Measurements from ENCODE around the gene KRTAP2-1.
"Not testable (repeated sequence)": the region's sequence is repeated elsewhere in the genome, so short reads cannot be mapped to it uniquely, and the experiment has no call there.

The KRTAP2-1 gene

DNA sequence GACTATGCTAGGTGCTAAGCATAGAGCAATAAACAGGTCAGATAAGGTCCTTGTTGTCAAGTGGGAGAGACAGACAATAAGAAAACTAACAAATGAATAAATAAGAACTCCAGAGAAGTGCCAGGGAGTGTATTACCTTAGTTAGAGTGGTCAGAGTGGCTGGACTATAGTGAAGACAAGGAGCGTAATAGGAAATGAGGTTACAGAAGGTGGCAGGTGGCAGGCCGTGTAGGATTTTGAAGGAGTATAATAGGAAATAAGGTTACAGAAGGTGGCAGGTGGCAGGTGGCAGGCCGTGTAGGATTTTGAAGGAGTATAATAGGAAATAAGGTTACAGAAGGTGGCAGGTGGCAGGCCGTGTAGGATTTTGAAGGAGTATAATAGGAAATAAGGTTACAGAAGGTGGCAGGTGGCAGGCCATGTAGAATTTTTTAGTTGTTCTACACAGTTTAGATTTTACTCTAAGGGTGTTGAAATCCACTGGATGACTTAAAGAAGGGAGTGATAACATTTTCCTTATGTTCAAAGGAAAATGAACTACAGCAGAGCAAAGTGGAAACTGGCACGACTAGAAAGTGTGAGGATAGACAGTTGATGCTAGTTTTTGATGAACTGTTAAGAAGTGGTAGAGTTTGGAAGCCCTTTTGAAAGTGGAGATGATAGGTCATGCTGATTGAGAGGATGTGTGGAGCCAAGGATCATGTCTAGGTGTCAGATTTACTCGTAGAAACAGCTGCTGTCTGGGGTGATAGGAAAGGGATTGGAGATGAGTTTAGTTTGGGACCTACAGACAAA is 34.6 kb downstream of the KRTAP2-1 start:
- DNase-seq (ENCODE audit: low read depth) = no peak

DNA sequence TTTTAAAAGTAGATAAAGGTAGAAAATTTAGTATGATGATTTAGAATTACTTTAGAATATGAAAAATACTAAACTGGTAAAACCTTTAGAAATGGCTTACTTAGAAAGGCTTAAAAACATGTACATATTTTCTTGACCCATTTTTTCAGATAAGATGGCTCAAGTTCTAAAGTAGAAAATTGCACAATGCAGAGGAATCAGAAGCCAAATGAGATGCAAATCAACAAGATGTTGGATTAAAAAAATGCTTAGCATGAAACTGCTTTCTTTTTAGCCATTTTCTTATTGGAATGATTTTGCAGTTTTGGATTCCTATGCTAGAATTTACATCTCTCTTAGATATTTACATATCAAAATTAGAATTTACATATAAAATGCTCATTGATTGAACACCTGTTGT is 36.7 kb downstream of the KRTAP2-1 start:
- no peak for DNase-seq (ENCODE audit: low read depth)

DNA sequence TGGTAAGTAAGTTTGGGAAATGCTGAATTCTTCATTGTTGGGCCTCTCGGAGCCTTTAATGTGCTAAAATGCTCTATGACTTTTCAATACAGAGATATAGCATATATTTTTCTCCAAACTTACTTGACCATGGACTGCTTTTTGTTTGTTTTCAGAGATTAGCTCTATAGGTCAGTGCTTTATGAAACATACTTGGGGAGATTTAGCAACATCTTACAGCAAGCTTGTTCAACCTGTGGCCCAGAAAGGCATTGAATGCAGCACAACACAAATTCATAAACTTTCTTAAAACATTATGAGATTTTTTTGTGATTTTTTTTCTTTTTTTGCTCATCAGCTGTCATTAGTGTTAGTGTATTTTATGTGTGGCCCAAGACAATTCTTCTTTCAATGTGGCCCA is 37.2 kb downstream of the KRTAP2-1 start:
- DNase-seq (ENCODE audit: low read depth) = no peak

DNA sequence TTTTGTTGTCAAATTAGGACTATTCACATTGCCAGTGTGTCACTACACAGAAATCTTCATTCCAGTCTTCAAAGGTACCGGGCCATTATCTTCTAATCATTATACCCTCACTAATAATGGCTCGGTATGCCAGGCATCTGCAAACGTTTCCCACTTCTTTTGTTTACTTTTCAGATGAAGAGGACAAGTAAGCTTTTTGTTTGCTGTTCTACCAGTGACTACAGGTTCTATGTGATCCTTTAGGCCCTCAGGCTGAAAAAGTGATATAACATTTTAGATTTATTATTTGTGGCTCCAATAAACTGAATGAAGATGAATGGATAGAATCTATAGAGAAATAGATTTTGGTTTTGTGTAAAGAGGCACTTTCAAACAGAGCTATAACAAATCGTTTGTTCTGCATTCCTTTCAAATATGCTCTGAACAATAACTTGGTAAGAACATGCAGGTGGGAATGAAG is 37.8 kb downstream of the KRTAP2-1 start:
- DNase-seq (ENCODE audit: low read depth) = no peak

DNA sequence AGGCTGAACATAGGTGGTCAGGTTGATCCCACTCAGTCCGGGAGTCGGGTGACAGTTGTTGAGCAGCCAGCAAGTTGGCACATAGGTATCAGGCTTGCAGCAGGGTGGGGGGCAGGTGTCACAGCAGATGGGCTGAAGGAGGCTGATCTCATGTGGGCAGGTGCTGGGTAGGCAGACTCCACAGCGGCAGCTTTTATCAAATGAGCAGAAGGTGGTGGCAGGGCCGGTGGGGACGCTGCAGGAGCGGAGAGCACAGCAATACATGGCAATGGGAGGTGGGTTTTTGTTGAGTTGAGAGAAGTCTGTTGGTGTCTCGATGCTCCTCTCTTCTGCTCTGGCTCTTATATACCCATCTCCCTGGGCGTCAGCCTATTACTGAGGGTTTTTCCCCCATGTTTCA is 38.3 kb downstream of the KRTAP2-1 start, which contains the start of gene KRTAP3-1:
Gene KRTAP3-1 (minus strand): TSS at position 318 of the 400 bp plus-strand sequence. CDS start 54 bp downstream, at position 264.
- no peak for DNase-seq (ENCODE audit: low read depth)

DNA sequence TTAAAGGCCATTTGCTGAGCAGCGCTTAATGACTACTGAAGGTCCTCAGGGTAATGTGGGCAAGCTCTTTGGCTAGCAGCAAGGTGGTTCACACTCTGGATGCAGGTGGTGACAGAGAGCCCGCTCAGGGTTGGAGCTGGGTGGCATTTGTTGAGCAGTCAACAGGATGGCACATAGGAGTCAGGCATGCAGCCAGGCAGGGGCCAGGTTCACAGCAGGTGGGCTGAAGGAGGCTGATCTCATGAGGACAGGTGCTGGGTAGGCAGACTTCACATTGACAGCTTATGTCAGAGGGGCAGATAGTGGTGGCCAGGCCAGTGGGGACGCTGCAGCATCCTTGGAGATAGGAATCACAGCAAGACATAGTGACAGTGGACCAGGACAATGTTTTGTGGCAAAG is 42.7 kb downstream of the KRTAP2-1 start:
- no peak for DNase-seq (ENCODE audit: low read depth)

DNA sequence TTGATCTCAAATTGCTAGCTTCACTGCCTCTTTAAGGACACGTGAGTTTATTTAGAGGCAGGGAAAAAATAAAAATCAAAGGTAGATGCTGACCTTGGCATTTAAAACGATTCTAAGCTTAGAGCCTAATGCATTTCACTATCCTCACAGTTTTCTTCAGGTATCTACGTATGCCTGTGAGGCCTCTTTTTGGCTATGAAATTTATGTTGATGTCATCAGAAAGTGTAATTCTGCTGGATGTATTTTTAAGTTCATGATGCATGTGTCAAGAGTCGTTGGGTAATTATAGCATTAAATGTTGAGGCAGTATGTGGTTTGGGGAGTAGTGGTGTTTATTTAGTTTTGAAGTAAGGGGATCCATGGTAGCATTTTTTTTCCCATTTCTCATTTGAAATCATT is 43.2 kb downstream of the KRTAP2-1 start:
- no peak for DNase-seq (ENCODE audit: low read depth)

DNA sequence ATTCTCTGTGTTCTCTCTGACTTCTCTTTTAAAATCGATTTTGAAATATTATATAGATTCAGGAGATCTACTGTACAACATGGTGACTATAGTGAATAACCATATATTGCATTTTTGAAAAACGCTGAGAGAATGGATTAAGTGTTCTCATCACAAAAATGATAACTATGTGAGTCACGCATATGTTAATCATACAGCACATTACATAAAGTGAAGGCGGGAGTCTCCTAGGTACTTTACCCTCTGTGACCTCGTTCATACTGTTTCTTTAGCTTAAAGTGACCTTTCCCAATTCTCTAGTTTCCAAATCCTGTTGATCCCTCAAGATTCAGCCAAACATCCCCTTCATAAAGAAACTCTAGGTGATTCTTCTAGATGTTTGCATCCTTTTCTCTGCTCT is 44.3 kb downstream of the KRTAP2-1 start:
- DNase-seq (ENCODE audit: low read depth) = no peak

DNA sequence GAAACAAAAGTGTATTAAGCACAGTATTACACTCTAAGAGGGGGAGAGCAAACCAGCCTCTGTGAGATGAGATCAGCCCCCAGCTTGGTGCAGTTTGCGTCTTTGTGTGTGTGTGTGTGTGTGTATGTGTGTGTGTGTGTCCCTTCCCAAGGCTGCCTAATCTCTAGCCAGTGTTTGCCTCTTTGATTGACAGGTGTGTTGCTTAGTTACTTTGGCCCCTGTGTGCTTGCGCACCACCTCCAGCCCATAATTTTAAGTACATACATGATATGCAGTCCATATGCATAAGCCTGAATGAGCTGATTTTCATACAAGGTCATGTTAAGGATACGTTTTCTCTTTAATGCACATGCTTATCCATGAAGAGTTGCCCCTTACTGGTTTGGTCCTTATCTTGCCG is 45.3 kb downstream of the KRTAP2-1 start:
- no peak for DNase-seq (ENCODE audit: low read depth)

DNA sequence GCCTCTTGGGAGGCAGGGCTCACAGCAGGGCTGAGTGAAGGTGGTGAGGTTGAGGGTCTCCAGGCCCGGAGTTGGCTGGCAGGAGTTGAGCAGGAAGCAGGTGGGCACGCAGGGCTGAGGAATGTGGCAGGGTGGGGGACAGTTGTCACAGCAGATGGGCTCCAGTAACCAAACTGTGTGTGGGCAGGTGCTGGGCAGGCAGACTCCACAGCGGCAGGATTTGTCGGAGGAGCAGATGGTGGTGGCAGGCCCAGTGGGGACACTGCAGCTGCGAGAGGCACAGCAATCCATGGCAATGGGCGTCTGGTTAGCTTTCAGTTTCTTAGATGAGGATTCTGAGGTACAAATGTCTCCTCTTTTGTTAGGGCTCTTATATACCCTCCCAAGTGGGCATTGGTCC is 47.6 kb downstream of the KRTAP2-1 start, which contains the start of gene KRTAP3-2:
Gene KRTAP3-2 (minus strand): TSS at position 344 of the 400 bp plus-strand sequence. CDS start 53 bp downstream, at position 291.
- DNase-seq (ENCODE audit: low read depth) = not testable (repeated sequence)

DNA sequence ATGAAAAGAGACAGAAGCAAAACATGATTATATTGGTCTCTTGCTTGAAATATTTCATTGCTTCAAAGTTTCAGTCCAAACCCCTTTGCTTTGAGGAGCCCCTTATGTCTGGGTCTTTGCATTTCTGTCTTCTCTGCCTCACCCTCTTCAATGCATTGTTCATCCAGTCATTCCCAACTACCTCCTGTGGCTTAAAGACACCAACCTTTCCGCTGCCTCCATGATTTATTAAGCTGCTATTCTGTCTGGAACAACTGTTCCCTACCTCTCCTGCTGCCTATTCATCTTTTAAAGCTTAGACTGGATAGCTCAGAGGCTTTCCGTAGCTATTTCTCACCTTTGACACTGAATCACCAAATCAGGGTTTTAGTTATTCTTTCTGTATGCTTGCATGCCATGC is 49.8 kb downstream of the KRTAP2-1 start:
- DNase-seq (ENCODE audit: low read depth) = no peak

DNA sequence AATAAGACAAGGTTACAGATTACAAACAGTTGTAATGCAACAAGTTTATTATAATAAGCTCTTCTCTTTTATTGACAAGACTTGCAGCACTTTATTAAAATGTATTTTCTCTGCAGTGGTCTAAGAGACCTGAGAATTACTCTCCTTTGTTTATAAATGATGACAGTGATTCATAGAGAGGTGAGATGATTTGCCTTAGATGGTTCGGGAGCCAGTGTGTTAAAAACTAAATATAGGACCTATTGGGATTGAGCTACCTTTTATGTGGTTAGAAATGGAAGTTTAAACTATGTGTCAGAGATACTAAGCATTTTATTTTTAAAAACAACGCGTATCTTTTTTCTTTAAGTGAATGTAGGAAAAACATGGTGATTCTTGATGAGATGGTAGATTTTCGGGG is 50.3 kb downstream of the KRTAP2-1 start:
- DNase-seq (ENCODE audit: low read depth) = no peak
